Central memory CD4-positive, alpha-beta T cell (primary cell): ENCODE data around the gene CALML4.
"Not testable (repeated sequence)": the region's sequence is repeated elsewhere in the genome, so short reads cannot be mapped to it uniquely, and the experiment has no call there.

Experiments
- DNase-seq: peaks from one replicate; pipeline ENCODE4 v3.0.0; 2022

CALML4 gene

GRCh38 chr15:68207176-68207935 lies 2.2 kb upstream of the CALML4 start:
- DNase-seq: no peak

GRCh38 chr15:68206711-68207151 lies 1.6 kb upstream of the CALML4 start:
- no peak for DNase-seq

DNA sequence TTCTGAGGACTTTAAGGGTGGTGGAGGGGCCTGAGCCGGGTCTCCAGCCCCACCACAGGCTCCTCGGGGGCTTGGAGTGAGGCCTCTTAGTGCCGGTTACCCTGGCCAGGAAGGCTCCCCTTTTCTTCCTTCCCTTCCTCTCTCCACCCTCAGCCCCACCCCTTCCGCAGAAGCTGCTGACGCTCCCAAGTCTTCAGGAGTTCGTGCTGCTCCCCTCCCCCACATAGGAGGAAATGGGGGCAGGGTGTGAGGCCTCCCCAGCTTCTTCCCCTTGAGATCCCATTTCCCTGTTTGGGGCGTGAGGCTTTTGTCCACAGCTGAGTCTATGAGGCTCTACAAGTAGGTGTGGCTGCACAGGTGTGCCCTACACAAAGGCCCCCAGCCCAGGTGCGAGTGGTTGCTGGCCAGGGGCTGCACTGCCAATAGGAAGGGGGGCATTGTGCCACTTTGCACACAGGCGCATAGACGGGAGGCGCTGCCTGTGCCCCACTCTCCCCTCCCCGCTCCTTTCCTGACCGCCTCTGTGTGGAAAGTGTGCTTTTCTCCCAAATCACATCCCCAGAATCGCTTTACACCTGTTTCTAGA lies 915 bp upstream of the CALML4 start:
- no peak for DNase-seq

DNA sequence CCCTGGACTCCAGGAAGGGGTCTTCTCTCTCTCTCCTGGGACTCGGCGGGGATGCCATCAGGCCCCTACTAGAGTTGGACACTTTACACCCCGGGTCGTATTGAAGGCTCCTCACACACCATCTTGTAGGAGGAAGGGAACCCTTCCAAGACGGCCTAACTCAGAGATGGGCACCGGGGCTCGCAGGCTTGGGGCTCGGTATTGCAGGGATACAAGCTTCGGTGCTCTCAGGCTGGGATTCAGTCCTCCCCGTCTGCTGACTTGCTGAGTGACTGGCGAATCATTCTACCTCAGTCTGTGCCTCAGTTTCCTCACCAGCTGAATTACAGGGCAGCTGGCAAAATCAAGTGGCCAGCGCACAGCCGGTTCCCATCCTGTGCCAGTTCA lies 419 bp upstream of the CALML4 start:
- no peak for DNase-seq

DNA sequence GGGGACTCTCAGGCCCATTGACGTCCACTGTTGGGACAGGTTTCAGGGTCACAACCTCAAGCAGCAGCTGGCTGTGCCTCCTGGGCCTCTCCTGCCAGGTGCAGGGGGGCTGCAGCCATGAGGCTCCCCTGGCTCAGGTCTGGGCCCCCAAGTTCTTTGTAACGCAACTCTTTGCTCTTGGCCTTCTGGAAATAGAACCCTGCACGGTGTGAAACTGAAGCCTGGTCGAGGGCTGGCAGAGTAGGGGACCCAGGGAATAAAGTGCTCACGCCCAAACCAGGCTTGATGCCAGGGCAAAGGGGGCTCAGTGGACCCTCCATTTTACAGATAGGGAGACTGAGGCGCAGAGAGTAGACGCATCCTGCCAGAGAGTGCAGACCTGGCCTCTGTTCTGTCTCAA lies 771 bp downstream of the CALML4 start:
- no peak for DNase-seq

DNA sequence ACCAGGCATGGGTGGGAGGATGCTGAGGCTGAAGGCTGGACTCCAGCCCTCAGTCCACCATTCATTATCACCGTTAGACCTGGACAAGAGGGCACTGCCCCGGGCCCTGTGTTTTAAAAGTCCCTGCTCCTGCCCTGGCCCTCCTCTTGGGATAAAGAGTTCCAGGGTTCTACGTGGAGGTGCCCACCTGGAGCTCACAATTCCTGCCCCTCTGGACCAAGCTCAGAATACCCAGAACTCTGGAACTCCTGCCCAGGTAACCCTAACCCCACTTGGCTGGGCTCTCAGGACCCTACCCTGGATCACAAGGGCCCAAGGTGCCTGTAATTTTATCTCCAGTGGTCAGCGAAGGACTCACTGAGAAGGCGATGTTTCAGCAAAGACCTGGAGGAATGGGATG lies 1.2 kb downstream of the CALML4 start:
- no peak for DNase-seq

- DNase-seq: no peak
These were observed 1.6 kb downstream of the CALML4 start for GRCh38 chr15:68203486-68203885.

- DNase-seq: not testable (repeated sequence)
These were observed 2.1 kb downstream of the CALML4 start for GRCh38 chr15:68202994-68203393.

- DNase-seq: no peak
These were observed 3.3 kb downstream of the CALML4 start for GRCh38 chr15:68201879-68202261.

GRCh38 chr15:68201153-68201878 lies 3.8 kb downstream of the CALML4 start:
- DNase-seq: no peak

GRCh38 chr15:68200016-68200861 lies 4.9 kb downstream of the CALML4 start:
- DNase-seq: no peak

- no peak for DNase-seq
These were observed 5.8 kb downstream of the CALML4 start for GRCh38 chr15:68199340-68199739.

DNA sequence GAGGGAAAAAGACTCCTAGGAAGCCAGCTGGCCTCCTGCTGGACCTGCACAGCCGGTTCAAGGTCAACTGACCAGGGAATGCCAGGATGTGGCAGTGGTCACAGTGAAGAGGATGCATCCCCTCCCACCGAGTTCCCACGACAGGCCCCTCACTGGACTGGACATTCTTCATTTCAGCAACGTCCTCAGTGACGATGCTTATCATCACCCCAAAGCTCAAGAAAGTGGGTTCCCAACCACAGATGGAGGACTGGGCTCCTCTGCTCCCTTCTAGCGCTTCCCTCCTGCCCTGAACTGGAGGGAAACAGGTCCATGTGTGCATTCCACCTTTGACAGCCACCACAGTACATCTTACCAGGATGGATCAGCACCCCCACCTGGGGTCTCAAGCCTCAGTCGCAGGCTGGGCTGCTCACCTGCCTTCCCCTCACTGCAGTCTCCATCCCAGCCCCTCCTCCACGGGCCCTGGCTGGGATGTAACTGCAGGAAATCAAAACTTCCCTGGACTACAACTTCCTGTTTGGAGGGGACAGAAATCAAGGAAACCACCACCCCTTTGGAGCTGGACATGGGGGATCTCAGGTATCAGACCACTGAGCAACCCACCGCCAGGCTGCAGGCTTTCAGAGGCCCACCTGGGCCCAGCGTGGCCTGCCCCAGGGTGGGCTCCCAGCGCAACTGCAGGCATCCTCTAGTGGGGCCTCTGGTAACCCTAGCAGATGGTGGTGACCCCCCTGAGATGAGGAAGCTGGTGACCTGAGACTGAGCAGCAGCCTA lies 7.3 kb downstream of the CALML4 start:
- no peak for DNase-seq

DNA sequence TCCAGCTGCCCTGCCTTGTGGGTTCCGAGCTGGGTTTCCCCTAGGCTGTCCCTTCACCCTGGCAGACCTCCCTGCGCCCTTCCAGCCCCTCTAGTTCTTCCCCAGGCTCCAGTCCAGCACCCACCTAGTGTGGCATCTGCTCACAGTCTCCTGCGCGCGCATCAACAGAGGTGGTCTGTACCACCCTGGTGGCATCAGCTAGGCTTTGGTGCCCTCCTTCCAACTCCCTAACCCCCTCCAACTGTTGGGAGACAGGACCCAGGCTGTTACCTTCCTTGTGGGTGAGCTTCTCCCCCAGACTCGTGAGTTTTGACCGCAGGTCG lies 8.0 kb downstream of the CALML4 start:
- no peak for DNase-seq

- no peak for DNase-seq
These were observed 8.5 kb downstream of the CALML4 start for GRCh38 chr15:68196445-68197169.

GRCh38 chr15:68195336-68196112 lies 9.6 kb downstream of the CALML4 start:
- no peak for DNase-seq

GRCh38 chr15:68192804-68193486 lies 12.2 kb downstream of the CALML4 start:
- no peak for DNase-seq

DNA sequence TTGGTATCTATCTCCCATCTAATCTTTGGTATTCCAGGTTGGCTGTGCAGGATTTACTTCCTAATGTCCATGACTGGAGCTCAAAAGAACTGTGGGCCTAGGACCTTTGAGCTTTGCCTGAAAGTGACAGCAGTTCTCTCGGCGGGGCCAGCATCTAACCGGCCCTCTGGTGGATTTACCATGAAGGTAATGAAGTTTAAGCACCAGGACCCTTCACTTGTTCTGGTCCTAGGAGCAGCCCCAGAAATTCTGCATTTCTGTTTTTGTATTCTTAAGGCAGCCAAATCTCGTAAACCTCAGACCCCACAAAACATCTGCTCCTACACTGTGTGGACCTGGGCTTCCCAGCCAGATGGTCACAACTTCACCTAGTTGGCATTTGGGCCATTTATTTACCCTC lies 13.0 kb downstream of the CALML4 start:
- no peak for DNase-seq

DNA sequence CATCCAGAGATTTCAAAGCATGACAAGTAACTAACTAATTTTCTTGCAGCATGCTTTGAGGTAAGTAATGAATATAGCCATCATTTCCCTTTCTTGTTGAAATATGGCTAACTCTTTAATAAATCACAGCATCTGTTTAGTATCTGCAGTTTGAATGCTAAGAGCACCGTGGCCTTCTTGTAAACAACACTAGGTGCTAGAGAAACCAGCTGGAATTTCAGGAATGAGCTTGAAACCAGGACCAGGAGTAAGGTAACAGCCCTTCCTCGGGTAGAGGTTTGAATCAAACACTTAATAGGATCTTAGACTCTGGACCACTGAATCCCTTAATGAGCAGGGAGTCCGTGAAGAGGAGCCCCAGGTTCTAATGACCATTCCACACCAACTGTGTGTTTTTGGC lies 13.6 kb downstream of the CALML4 start:
- DNase-seq: no peak

DNA sequence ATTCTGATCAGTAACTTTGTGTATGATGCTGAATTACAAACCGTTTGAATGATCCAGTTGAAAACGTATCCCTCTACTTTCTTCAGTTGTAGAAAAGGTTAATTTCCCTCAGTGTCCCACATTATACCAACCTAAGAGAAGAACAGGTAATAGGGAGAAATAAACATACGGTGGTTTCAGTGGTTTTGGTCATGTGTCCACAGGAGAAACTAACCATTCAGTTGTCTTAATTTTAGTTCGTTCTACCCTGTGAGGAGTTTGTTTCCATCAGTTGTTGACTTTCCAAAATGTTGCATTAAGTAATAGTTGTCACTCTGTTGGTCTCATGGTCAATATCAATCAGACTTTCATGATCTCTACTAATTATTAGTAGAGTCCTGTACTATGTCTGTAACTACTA lies 15.1 kb downstream of the CALML4 start:
- no peak for DNase-seq
